Measurements from ENCODE around the gene TRMU.
"Not testable (repeated sequence)": the region's sequence is repeated elsewhere in the genome, so short reads cannot be mapped to it uniquely, and the experiment has no call there.

TRMU gene

DNA sequence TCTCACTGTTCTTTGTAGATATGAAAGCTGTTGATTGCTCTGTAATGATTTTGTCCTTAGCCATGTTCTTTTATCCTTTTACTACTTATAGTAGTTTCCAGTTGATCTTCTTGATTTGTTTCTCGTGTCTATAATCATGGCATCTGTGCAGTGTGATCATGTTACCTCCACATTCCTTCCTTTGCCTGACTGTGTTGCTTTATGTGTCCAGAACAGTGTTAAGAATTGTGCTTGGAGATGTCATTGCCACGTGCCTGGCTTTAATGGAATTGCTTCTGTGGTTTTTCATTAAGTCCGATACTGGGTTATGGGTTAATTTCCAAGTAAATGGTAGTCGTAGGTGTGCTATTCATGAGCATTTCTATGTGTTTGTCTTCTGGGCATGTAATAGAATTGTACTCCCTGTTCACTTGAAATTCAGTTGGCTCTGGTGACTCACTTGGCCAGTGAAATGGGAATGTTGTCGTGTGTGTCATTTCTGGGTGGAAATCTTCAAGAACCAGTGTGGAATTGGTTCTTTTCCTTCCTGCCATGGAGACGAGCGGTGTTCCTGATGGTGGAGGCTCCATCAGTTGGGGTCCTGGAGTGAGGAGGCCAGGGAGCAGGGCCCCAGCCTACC lies 32.1 kb upstream of the TRMU start:
- Histone ChIP-seq H3K27ac (no peak overlapping the region), H3K4me3 (no peak overlapping the region)
- DNase-seq (ENCODE audit: low spot score), result no peak
- no peak for TF ChIP-seq CTCF (IDR thresholded peaks at IDR 0.05)

DNA sequence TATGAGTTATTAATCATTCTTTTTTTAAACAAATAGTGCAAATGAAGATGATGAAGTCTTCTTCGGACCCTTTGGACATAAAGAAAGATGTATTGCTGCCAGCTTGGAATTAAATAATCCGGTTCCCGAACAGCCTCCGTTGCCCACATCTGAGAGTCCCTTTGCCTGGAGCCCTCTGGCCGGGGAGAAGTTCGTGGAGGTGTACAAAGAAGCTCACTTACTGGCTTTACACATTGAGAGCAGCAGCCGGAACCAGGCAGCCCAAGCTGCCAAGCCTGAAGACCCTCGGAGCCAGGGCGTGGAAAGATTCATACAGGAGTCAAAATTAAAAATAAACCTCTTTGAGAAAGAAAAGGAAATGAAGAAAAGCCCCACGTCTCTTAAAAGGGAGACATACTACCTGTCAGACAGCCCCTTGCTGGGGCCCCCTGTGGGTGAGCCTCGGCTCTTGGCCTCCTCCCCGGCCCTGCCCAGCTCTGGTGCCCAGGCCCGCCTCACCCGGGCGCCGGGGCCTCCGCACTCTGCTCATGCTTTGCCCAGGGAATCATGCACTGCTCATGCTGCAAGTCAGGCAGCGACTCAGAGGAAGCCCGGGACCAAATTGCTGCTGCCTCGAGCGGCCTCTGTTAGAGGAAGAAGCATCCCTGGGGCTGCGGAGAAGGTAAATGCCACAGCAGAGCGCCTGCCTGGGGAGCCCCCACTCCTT lies 27.1 kb upstream of the TRMU start:
- no peak overlapping the region for H3K4me3 ChIP-seq
- H3K27ac ChIP-seq, result no peak overlapping the region
- no peak for DNase-seq (ENCODE audit: low spot score)
- TF ChIP-seq CTCF (IDR thresholded peaks at IDR 0.05), result no peak

DNA sequence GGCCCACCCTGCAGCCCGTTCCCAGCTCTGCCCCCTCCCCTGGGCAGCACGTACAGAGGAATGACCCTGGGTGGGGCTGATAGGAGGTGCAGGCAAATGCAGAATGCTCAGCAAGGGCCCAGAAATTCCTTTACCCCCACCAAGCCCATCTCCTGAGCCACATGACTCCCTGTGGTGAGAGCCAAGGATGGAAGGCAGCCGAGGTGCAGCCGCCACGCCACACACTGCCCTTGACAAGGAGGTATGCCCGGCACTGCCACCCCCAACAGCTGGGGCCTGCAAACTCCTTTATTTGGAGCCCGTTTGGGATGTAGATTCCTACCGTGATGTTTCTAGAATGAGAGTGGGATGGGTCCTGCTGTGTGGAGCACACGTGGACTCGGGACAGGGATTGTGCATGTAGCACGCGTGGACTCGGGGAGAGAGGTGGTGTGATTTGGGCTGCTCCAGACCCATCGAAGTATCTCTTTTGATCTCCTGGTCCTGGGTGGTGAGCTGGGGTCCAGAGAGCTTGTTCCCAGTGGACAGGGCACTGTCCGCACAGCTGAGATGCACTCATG lies 25.9 kb upstream of the TRMU start:
- no peak overlapping the region for H3K27ac ChIP-seq
- no peak for DNase-seq (ENCODE audit: low spot score)
- no peak for TF ChIP-seq CTCF (IDR thresholded peaks at IDR 0.05)

DNA sequence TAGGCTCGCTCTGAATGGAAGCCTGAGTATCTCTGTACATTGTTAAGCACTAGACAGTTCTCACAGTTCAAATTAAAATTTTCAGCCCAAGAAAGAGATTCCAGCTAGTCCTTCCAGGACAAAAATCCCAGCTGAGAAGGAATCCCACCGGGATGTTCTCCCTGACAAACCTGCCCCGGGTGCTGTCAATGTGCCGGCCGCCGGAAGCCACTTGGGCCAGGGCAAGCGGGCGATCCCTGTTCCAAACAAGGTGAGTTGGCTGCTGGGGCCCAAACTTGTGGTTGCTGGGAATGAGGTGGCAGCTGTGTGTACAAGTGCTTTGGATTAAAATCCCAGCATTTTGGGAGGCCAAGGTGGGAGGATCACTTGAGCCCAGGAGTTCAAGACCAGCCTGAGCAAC lies 23.5 kb upstream of the TRMU start:
- Histone ChIP-seq H3K4me3 (no peak overlapping the region), H3K27ac (no peak overlapping the region)
- no peak for TF ChIP-seq CTCF (IDR thresholded peaks at IDR 0.05)
- no peak for DNase-seq (ENCODE audit: low spot score)

More for the DNA sequence above, 25.9 kb upstream of the TRMU start:
- no peak overlapping the region for H3K4me3 ChIP-seq

DNA sequence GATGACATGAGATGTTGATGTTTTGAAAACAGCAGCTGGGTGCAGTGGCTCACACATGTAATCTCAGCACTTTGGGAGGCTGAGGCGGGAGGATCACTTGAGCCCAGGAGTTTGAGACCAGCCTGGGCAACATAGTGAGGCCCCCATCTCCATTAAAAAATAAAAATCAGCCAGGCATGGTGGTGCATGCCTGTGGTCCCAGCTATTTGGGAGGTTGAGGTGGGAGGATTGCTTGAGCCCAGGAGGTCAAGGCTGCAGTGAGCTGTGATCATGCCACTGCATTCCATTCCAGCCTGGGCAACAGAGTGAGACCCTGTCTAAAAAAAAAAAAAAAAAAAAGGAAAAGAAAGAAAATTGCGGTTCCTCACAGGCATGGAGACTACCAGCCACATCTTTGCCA lies 22.7 kb upstream of the TRMU start:
- H3K27ac ChIP-seq, result not testable (repeated sequence)

DNA sequence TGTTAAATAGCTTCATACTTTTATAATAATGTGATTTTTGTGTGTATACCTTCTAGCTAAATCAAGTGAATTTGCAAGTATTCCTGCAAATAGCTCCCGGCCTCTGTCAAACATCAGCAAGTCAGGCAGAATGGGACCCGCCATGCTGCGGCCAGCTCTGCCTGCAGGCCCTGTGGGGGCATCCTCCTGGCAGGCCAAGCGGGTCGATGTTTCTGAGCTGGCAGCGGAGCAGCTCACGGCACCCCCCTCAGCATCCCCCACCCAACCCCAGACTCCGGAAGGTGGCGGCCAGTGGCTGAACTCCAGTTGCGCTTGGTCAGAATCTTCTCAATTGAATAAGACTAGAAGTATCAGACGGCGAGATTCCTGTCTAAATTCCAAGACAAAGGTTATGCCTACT lies 19.5 kb upstream of the TRMU start:
- no peak for DNase-seq (ENCODE audit: low spot score)

More for the DNA sequence above, 22.7 kb upstream of the TRMU start:
- not testable (repeated sequence) for H3K4me3 ChIP-seq; DNase-seq (ENCODE audit: low spot score)

GRCh38 chr22:46317646-46318045 lies 17.9 kb upstream of the TRMU start:
- H3K4me3 ChIP-seq, result no peak overlapping the region
- no peak for DNase-seq (ENCODE audit: low spot score)
- H3K27ac ChIP-seq, result no peak overlapping the region
- no peak for TF ChIP-seq CTCF (IDR thresholded peaks at IDR 0.05)

More for the DNA sequence above, 19.5 kb upstream of the TRMU start:
- no peak overlapping the region for H3K4me3 ChIP-seq
- TF ChIP-seq CTCF (IDR thresholded peaks at IDR 0.05), result no peak
- no peak overlapping the region for H3K27ac ChIP-seq
